Hematopoietic multipotent progenitor cell treated with erythropoietin and hydrocortisone succinate and interleukin-3 and kit ligand, for 15 days (in vitro differentiated cells): ENCODE measurements around the gene MSX2.

ENCODE experiments used
- DNase-seq: peaks from one replicate; pipeline ENCODE4 v3.0.0-alpha.2; 2015; ENCODE audit warnings: low spot score

MSX2 gene

DNA sequence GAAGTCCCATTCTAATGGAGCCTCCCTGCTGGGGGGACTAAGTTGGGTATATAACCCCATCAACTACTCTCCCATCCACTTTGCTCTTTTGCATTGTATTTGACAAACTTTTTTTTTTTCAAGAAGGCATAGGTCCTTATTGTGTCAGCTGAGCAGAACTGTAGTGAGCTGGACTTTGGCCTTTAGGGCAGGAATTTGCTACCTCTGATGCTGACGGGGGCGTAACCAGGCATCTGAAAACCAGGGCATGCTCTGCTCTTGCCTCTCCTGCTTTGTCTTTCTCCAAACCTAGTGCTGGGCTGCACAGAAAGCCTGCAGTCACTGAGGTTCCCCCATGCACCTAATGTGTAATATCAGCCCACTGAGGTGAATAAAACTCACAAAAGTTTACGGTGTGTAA lies 49.0 kb downstream of the MSX2 start:
- no peak for DNase-seq

DNA sequence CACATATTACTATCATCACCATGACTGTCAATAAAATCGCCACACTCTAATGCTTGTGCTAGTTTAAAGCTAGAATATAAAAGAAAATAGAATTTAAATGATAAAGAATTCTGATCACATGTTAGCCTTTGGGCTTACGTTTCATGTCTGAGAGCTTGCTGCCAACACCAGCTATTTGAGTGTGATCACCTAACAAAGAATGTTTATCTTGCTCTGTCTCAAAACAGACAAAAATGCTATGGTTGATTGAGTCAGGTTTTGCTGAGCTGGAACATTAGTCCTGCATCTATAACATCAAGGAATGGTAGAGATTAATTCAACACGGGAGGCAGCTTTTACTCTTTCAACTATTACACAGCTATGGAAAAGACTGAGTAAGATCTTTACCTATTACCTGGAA lies 50.7 kb downstream of the MSX2 start:
- DNase-seq = no peak

DNA sequence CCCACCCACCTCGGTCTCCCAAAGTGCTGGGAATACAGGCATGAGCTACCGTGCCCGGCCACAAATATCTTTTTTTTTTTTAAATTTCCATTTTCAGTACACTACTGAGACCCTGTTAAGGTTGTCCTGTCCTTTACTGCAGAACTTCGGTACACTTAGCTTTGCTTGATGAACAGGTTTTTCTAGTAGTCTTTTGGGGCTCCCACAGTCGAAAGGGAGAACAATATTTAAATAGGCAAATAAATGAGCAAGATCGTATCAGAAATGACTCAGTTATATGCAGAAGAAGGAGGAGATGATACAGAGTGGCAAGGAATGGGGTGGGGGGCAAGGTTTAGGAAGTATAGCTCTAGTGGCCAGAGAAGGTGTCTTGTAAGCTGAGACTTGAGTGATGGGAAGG lies 52.7 kb downstream of the MSX2 start:
- no peak for DNase-seq

- DNase-seq = no peak
Observed at GRCh38 chr5:174777583-174777982, 53.2 kb downstream of the MSX2 start.
